SU-DHL-6 (cell line): ENCODE results near the gene ERC1.

Experiments
- EZH2phosphoT487 ChIP-seq: fragments of 200-600 bp; sonication (generic), shearing (Covaris generic); conservative IDR thresholded peaks from 2 replicates; pipeline ENCODE4 v1.6.1; 2018; ENCODE audit warnings: mild to moderate bottlenecking, antibody characterized with exemption, low read length, moderate library complexity, mixed read lengths
- TF ChIP-seq, protein P1 (sequence below): fragments of 200-600 bp; sonication (generic); IDR thresholded peaks from one replicate; pipeline ENCODE4 v1.5.1; 2017; ENCODE audit warnings: antibody characterized with exemption, mild to moderate bottlenecking, low read length, moderate library complexity; ENCODE audit not compliant: insufficient read depth, poor library complexity, severe bottlenecking

DNA sequence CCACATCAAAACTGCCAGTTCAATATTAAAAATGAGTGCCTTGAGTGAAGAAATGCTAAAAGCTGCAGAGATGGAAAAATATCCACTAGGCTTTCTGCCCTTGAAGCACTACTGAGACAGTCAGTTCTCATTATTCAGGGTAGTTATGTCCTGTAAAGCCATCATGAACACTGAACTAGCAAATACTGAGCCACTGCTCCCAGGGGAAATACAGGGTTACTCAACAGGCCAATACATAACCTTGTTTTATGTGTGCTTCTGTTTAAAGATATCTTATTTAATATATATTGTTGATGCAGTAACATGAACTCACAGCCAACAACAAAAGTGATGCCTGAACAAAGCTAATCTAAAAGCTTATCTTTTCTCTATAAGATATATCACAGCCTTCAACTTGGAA lies 44.8 kb upstream of the ERC1 start:
- TF ChIP-seq, protein P1, sequence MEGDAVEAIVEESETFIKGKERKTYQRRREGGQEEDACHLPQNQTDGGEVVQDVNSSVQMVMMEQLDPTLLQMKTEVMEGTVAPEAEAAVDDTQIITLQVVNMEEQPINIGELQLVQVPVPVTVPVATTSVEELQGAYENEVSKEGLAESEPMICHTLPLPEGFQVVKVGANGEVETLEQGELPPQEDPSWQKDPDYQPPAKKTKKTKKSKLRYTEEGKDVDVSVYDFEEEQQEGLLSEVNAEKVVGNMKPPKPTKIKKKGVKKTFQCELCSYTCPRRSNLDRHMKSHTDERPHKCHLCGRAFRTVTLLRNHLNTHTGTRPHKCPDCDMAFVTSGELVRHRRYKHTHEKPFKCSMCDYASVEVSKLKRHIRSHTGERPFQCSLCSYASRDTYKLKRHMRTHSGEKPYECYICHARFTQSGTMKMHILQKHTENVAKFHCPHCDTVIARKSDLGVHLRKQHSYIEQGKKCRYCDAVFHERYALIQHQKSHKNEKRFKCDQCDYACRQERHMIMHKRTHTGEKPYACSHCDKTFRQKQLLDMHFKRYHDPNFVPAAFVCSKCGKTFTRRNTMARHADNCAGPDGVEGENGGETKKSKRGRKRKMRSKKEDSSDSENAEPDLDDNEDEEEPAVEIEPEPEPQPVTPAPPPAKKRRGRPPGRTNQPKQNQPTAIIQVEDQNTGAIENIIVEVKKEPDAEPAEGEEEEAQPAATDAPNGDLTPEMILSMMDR = no peak
- TF ChIP-seq EZH2phosphoT487 = no peak
